HG02610 (cell line): ENCODE results near the gene PDE11A.
"Not testable (repeated sequence)": the region's sequence is repeated elsewhere in the genome, so short reads cannot be mapped to it uniquely, and the experiment has no call there.

Experiments used
- ATAC-seq: cut with Tn5 transposase; IDR thresholded peaks from one replicate; pipeline ENCODE4 v1.9.1; 2021; ENCODE audit warnings: mild to moderate bottlenecking, moderate library complexity; ENCODE audit not compliant: unreplicated experiment

PDE11A gene

GRCh38 chr2:178009813-178010212 lies 62.8 kb downstream of the PDE11A start:
- no peak for ATAC-seq

GRCh38 chr2:178008636-178009289 lies 63.8 kb downstream of the PDE11A start:
- no peak for ATAC-seq

GRCh38 chr2:178006710-178007109 lies 65.9 kb downstream of the PDE11A start:
- no peak for ATAC-seq

GRCh38 chr2:178005756-178006155 lies 66.8 kb downstream of the PDE11A start:
- ATAC-seq: no peak

GRCh38 chr2:178002038-178002437 lies 70.5 kb downstream of the PDE11A start:
- ATAC-seq: no peak

GRCh38 chr2:177998996-177999395 lies 73.6 kb downstream of the PDE11A start:
- ATAC-seq: no peak

GRCh38 chr2:177998006-177998405 lies 74.6 kb downstream of the PDE11A start:
- no peak for ATAC-seq

- no peak for ATAC-seq
Measured at GRCh38 chr2:177992992-177993391, 79.6 kb downstream of the PDE11A start.

- no peak for ATAC-seq
Measured at GRCh38 chr2:177989029-177989885, 83.3 kb downstream of the PDE11A start.

- ATAC-seq: no peak
Measured at GRCh38 chr2:177984749-177985148, 87.8 kb downstream of the PDE11A start.

- peak; percentile 77 for ATAC-seq
Measured at GRCh38 chr2:177983183-177983788, 89.3 kb downstream of the PDE11A start.

GRCh38 chr2:177972782-177973181 lies 99.8 kb downstream of the PDE11A start:
- no peak for ATAC-seq

GRCh38 chr2:177972123-177972522 lies 100.5 kb downstream of the PDE11A start:
- no peak for ATAC-seq

- ATAC-seq: no peak
Measured at GRCh38 chr2:177970670-177971454, 101.7 kb downstream of the PDE11A start.

GRCh38 chr2:177964892-177965291 lies 107.7 kb downstream of the PDE11A start:
- no peak for ATAC-seq

- no peak for ATAC-seq
Measured at GRCh38 chr2:177952151-177952550, 120.4 kb downstream of the PDE11A start.

GRCh38 chr2:177947598-177947997 lies 125.0 kb downstream of the PDE11A start:
- not testable (repeated sequence) for ATAC-seq

- not testable (repeated sequence) for ATAC-seq
Measured at GRCh38 chr2:177944530-177944929, 128.0 kb downstream of the PDE11A start.

- ATAC-seq: no peak
Measured at GRCh38 chr2:177942731-177943130, 129.8 kb downstream of the PDE11A start.

GRCh38 chr2:177939211-177939610 lies 133.4 kb downstream of the PDE11A start:
- no peak for ATAC-seq

- no peak for ATAC-seq
Measured at GRCh38 chr2:177930916-177931315, 141.7 kb downstream of the PDE11A start.
